Activated T-cell treated with anti-CD3 and anti-CD28 coated beads, Interleukin-2, amount 50 U/mL, for 48 hours (primary cell): Measurements from ENCODE around the gene ROR1.

Source experiments
- DNase-seq, 2 experiments: peaks; one replicate each; pipeline ENCODE4 v3.0.0-alpha.2; 2020

Gene ROR1

DNA sequence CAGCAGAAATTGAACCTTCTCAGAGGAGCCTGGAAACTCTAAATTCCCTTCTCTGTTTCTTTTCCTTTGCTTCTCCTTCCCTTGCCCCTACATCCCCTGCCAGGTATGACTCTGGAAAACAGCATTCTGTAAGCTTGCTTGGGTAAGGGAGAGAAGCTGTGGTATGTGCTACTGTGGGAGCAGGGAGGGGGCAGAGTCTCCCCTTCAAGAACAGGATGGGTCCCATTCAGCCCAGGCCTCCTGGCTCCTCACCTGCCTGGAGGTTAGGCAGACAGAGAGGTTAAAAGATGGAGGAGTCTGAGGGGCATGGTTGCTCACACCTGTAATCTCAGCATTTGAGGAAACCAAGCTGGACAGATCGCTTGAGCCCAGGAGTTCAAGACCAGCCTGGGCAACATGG lies 389.0 kb downstream of the ROR1 start:
- DNase-seq, result no peak

DNA sequence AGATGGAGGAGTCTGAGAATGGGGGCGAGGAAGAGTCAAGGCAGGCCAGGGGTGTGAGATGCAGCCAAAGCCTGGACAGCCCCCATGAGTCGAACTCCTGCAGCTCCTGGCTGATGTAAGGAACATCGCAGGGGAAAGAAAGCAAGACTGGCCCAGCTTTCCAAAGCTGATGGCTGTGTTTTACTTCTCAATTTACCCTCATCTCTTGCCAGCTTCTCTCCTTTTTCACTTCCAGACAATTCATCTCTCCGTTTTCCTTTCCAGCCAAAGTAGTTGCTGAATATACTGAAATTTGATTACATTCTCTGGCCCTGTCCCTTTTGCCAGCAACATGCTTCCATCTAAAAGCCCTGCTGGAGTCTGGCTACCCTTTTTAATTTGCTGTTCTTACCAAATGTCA lies 389.6 kb downstream of the ROR1 start:
- no peak for DNase-seq

DNA sequence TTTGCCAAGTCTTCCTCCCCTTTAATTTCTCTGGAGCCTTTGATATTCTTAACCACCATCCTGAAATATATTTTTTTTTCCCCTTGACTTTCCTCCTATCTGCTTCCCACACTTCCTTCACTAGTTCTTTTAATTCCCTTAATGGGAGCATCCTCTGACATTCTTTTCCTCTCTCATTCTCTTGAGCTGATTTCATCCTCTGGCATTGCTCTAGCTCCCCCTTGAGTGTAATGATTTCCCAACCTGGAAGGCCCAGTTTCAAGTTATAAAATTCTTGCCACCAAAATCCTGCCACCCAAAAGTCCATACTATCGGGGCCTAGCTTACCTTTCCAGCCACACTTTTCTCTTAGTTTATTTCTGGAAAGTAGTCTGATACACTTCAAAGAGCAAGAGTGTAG lies 390.2 kb downstream of the ROR1 start:
- DNase-seq, result no peak

DNA sequence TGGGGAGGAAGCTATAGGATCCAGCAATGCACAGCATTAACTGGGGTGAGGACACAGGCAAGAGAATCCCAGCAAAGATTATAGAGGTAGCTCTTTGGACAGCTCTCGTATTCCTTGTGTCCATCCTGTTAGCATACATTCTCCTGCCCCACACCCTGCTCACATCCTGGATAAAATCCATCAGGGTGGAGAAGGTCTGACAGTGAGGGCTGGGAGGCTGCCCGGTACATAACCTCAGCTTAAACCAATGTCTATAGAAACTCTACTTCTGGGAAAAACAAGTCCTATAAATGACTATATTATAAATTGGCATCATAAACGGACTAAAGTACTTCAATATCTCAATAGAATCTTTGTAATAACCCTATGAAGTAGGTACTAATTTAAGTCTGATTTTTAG lies 392.8 kb downstream of the ROR1 start:
- DNase-seq, result no peak

GRCh38 chr1:64167176-64167575 lies 393.4 kb downstream of the ROR1 start:
- no peak for DNase-seq

DNA sequence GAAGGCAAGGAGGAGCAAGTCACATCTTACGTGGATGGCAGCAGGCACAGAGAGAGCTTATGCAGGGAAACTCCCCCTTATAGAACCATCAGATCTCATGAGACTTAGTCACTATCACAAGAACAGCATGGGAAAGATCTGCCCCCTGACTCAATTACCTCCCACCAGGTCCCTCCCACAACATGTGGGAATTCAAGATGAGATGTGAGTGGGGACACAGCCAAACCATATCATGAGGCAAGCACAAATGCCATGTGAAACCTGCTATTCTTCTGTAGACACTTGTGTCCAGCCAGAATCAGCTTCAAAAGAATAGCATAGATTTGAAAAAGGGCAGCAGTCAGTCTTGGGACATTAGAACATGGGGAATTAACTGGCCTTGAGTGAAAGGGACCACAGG lies 397.4 kb downstream of the ROR1 start:
- DNase-seq, result no peak

GRCh38 chr1:64171797-64172281 lies 398.0 kb downstream of the ROR1 start:
- DNase-seq, result no peak

- DNase-seq, result no peak
Observed at GRCh38 chr1:64172458-64172983, 398.7 kb downstream of the ROR1 start.

DNA sequence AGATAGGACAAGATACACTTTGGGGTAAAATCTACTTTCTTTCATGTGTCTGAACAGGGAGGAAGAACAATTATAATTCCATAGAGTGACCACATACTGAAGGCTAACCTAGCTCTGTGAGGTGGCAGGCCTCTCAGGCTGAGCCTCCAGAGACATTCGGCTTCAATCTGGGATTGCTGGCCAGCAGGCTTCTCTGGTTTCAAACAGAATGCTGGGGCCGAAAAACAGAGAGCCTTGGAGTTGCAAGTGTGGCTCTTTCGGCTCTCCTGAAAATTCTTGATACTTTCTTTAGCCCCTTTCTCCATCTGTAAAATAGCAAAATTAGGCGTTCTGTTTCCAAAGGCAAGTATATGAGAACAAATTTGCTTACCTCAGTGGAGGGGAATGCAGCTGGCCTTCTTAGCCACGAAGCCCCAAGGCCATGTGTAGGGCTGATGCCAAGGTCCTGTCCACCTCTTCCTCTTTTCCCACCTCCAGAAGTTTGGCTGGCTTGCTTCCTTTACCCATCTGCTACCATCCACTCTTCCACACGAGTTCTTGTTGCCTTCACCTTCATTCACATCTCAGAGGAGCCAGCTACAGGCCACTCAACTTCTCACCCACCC lies 399.6 kb downstream of the ROR1 start:
- DNase-seq, result no peak

- no peak for DNase-seq
Observed at GRCh38 chr1:64175639-64176038, 401.8 kb downstream of the ROR1 start.

DNA sequence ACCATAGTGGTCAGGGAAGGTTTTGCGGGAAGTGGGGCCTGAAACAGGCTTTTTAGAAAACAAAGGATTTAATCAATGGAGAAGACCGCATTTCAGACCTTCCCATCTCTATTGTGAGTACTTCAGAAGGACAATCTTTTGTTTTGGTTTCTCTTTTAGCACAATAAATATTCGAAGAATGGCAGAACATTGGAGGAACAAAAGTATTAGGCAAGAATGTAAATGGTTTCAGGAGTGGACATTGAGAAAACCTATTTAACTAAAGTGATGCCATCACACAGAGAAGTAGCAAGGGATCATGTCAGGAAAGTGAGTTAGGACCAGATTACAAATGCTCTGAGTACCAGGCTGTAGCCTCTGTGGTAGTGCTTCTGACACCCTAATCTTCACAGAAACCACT lies 402.8 kb downstream of the ROR1 start:
- DNase-seq, result no peak

DNA sequence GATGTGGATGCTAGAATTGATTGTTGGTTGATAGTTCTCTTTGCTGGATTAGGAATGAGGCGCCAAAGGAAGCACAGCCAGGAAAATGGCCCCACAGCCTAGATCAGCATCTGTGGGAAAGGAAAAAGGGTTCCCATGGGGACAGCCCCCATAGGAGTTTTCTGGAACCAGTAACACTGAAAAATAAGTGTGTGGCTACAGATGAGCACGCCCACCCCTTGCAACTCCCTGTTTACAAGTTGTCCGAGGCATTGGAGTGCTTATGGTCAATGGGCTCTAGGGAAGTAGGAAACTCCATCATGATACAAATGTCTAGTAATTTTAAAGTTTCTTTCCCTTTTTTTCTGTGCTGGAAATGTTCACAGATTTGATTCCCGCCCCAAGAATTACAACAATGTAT lies 405.8 kb downstream of the ROR1 start:
- DNase-seq, result no peak

- DNase-seq, result no peak
Observed at GRCh38 chr1:64182207-64182606, 408.4 kb downstream of the ROR1 start.

DNA sequence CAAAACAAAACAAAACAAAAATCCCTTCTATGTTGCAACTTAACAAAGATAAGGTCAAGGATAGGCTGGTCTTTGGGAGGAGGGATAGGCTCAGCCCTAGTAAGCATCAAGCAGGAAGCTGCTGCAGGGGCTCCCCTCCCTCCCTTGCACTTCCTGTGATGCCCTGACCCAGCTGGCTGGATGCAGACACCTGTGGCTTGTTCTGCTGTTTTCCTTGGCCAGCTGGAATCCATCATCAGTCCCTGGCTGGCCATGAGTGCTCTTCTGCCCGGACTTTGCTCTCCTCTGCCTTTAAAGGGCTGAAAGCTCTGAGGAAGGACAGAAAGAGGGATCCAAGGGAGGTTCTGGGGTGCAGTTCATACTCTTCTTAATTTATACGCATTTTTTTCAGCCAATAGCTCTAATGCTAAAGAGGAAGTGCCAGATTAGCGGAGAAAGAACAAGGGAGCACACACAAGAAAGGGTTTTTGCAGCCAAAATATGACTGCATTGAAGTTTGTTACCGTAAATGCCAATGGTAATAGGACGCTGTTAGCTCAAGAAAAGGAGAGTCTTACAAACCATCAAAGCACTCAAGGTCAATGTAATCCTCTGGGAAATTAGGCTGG lies 409.7 kb downstream of the ROR1 start:
- no peak for DNase-seq

DNA sequence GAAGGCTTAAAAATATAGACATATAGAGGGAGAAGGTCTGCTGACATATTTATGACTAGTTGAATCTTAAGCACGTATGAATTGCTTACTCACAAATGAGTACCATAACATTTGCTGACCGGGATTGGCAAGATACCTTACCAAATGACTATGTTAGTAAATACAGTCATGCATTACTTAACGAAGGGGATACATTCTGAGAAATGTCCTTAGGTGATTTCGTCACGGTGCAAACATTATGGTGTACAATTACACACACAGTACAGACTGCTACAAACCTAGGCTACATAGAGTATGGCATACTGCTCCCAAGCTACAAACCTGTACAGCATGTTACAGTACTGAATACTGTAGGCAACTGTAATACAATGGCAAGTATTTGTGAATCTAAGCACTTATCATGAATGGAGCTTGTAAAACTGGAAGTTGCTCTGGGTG lies 410.2 kb downstream of the ROR1 start:
- no peak for DNase-seq

GRCh38 chr1:64186138-64186897 lies 412.5 kb downstream of the ROR1 start:
- no peak for DNase-seq

GRCh38 chr1:64186898-64187280 lies 413.1 kb downstream of the ROR1 start:
- DNase-seq, result no peak

- no peak for DNase-seq
Observed at GRCh38 chr1:64187646-64188045, 413.8 kb downstream of the ROR1 start.

- no peak for DNase-seq
Observed at GRCh38 chr1:64192290-64192689, 418.5 kb downstream of the ROR1 start.

- DNase-seq, result no peak
Observed at GRCh38 chr1:64194168-64195080, 420.6 kb downstream of the ROR1 start.

- no peak for DNase-seq
Observed at GRCh38 chr1:64195081-64195395, 421.2 kb downstream of the ROR1 start.

DNA sequence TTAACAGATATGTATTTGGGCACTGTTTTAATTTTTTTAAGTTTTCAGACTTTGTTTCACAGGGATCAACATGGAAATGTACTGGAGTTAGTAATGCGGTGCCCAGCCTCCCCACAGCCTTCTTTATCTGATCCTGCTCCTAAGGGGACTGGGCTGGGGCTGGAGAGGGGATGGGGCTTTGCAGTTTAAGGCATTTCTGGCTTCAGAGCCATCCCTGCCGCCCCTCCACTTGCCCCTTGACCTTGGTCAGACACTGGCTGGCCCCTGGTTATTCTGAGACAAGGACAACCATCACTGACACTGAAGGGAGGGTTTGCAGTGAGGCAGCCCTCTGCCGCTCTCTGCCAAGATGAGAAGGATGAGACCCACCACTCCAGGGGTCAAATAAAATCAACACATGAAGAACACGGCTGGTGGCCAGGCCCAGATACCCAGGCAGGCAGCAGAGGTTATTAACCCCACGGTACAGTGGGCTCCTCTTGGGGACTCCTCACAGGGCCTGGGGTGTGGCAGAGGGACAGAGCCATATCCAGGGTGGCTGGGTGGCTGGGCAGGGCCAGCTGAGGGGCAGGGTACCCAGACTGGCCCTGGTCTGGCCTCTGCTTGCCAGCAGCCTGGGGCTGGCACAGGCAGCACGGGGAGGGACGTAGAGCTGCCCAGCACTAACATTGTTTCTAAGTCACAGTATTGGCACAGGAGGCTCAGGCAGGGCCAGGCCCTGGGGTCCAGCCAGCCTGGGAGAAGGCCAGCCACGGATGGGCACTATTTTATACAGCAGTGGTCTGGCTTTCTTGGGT lies 422.5 kb downstream of the ROR1 start:
- no peak for DNase-seq
